Endothelial cell of umbilical vein (primary cell): Measurements from ENCODE around the gene ZNF565. TPM values are rescaled to one million over a fixed set of nuclear protein-coding genes. Genes with fewer than 3 reads are reported as not detected.

Source experiments
- Bru-seq: library from RNA; stranded (reverse); fragments of 400-500 nt; gene quantifications from one replicate; lab custom pipeline; 2021; lab: Mats Ljungman, UMichigan
- BruChase-seq, 2 experiments: library from RNA; stranded (reverse); fragments of 400-500 nt; gene quantifications; one replicate each; lab custom pipeline; 2021; lab: Mats Ljungman, UMichigan
- BruUV-seq: library from RNA; stranded (reverse); fragments of 400-500 nt; replicated peaks from 2 replicates; lab custom pipeline; 2021; lab: Mats Ljungman, UMichigan
- CTCF ChIA-PET: fragments of 300-600, 350-600 bp; sonication (Branson Sonifier 250); formaldehyde crosslinking; loops from one replicate; lab custom pipeline; 2021; ENCODE audit warnings: antibody characterized with exemption, inconsistent platforms; lab: Charles Lee
- POLR2A ChIA-PET: fragments of 300-600, 350-600 bp; sonication (Branson Sonifier 250); formaldehyde crosslinking; loops from one replicate; lab custom pipeline; 2021; ENCODE audit warnings: antibody characterized with exemption, inconsistent platforms; lab: Charles Lee
- DNase-seq: peaks from one replicate; pipeline ENCODE4 v3.0.0-alpha.2; 2011; ENCODE audit warnings: low read depth, low spot score
- FAIRE-seq: peaks from 2 replicates; lab custom pipeline; 2011; peaks lifted over from hg19 to GRCh38; lab: Jason Lieb, UNC
- H2AFZ ChIP-seq: 2 replicates; pipeline ENCODE4 v1.6.0; 2012; ENCODE audit warnings: low read depth, low read length, control low read depth, inconsistent platforms
- H3K27ac ChIP-seq: 2 replicates; pipeline ENCODE4 v1.5.1; 2011; ENCODE audit warnings: low read depth, mild to moderate bottlenecking, control low read depth, low read length, moderate library complexity; ENCODE audit not compliant: insufficient read depth
- H3K27me3 ChIP-seq, 2 experiments: 2 replicates each; pipeline versions ENCODE4 v1.6.0 to v1.6.1; 2011; ENCODE audit warnings: low read length in 2 of 2, mixed read lengths in 1 of 2; ENCODE audit not compliant: control insufficient read depth in 2 of 2, insufficient read depth in 2 of 2
- H3K36me3 ChIP-seq, 2 experiments: 2 replicates in 1 of 2; 3 replicates in 1 of 2; pipeline ENCODE4 v1.5.1; 2011; ENCODE audit warnings: low read length in 2 of 2, mild to moderate bottlenecking in 1 of 2, moderate library complexity in 1 of 2; ENCODE audit not compliant: control insufficient read depth in 2 of 2, insufficient read depth in 2 of 2; ENCODE audit errors: extremely low read depth in 1 of 2
- H3K4me1 ChIP-seq: 3 replicates; pipeline ENCODE4 v1.5.1; 2011; ENCODE audit warnings: mild to moderate bottlenecking, low read length; ENCODE audit not compliant: control insufficient read depth, insufficient read depth; ENCODE audit errors: extremely low read depth
- H3K4me2 ChIP-seq: 2 replicates; pipeline ENCODE4 v1.6.1; 2011; ENCODE audit warnings: low read length, control low read depth, mixed read lengths; ENCODE audit not compliant: insufficient read depth
- H3K4me3 ChIP-seq, 3 experiments: fragments of 200-600 bp in 1 of 3; sonication (generic), shearing (Covaris generic) in 1 of 3; replicated peaks in 1 of 3; 2 replicates each; pipeline ENCODE4 v1.5.1; 2011 to 2016; ENCODE audit warnings: control low read depth in 3 of 3, low read length in 3 of 3, mild to moderate bottlenecking in 2 of 3, inconsistent platforms in 1 of 3, low read depth in 1 of 3, moderate library complexity in 1 of 3; ENCODE audit not compliant: insufficient read depth in 1 of 3
- H3K79me2 ChIP-seq: 2 replicates; pipeline ENCODE4 v1.6.0; 2012; ENCODE audit warnings: low read length, inconsistent platforms; ENCODE audit not compliant: control insufficient read depth, insufficient read depth
- H3K9ac ChIP-seq: replicated peaks from 2 replicates; pipeline ENCODE3; 2011; ENCODE audit warnings: low read length, control low read depth; ENCODE audit not compliant: insufficient read depth; ENCODE audit errors: extremely low read depth
- H3K9me1 ChIP-seq: replicated peaks from 3 replicates; pipeline ENCODE4 v1.6.0; 2011; ENCODE audit warnings: mild to moderate bottlenecking, low read length; ENCODE audit not compliant: control insufficient read depth, insufficient read depth; ENCODE audit errors: extremely low read depth
- H3K9me3 ChIP-seq: replicated peaks from 2 replicates; pipeline ENCODE4 v1.5.1; 2012; ENCODE audit warnings: low read length, inconsistent platforms; ENCODE audit not compliant: control insufficient read depth, insufficient read depth
- H4K20me1 ChIP-seq: replicated peaks from 2 replicates; pipeline ENCODE3; 2011; ENCODE audit warnings: mild to moderate bottlenecking, low read length; ENCODE audit not compliant: control insufficient read depth, insufficient read depth; ENCODE audit errors: extremely low read depth
- CTCF ChIP-seq, 2 donors: IDR thresholded peaks; 1 replicate in 1 of 2; 2 replicates in 1 of 2; pipeline ENCODE4 v1.5.1; 2011; ENCODE audit warnings: low read length in 2 of 2, mild to moderate bottlenecking in 2 of 2, moderate library complexity in 2 of 2, control low read depth in 1 of 2, inconsistent platforms in 1 of 2, low read depth in 1 of 2; ENCODE audit not compliant: insufficient read depth in 1 of 2; ENCODE audit errors: extremely low read depth in 1 of 2
- EZH2 ChIP-seq: IDR thresholded peaks from 2 replicates; pipeline ENCODE4 v1.6.1; 2012; ENCODE audit warnings: borderline replicate concordance, low read depth, mild to moderate bottlenecking, moderate library complexity, low read length, inconsistent platforms; ENCODE audit not compliant: severe bottlenecking
- FOS ChIP-seq: IDR thresholded peaks from 2 replicates; pipeline ENCODE4 v1.6.1; 2011; ENCODE audit warnings: mild to moderate bottlenecking, low read length, moderate library complexity, borderline replicate concordance; ENCODE audit not compliant: insufficient read depth
- GATA2 ChIP-seq: IDR thresholded peaks from 2 replicates; pipeline ENCODE4 v1.7.0; 2011; ENCODE audit warnings: low read depth, mild to moderate bottlenecking, moderate library complexity, mixed read lengths, low read length; ENCODE audit not compliant: insufficient read length, insufficient read depth
- JUN ChIP-seq: IDR thresholded peaks from 2 replicates; pipeline ENCODE4 v1.6.1; 2011; ENCODE audit warnings: borderline replicate concordance, low read depth; ENCODE audit not compliant: insufficient read length, insufficient read depth
- MAX ChIP-seq: IDR thresholded peaks from 2 replicates; pipeline ENCODE4 v1.6.1; 2011; ENCODE audit not compliant: insufficient read depth, insufficient read length
- MYC ChIP-seq: IDR thresholded peaks from one replicate; pipeline ENCODE4 v1.6.1; 2011; ENCODE audit warnings: mild to moderate bottlenecking, low read depth, low read length
- POLR2A ChIP-seq: IDR thresholded peaks from 2 replicates; pipeline ENCODE4 v1.6.1; 2012; ENCODE audit warnings: low read depth, mild to moderate bottlenecking, control low read depth, low read length
- POLR2AphosphoS5 ChIP-seq: IDR thresholded peaks from 2 replicates; pipeline ENCODE4 v1.6.1; 2012; ENCODE audit warnings: low read depth, mild to moderate bottlenecking, control low read depth, low read length, moderate library complexity; ENCODE audit not compliant: insufficient read depth
- dilution Hi-C: fragments of 300-500 bp; cut with MboI; formaldehyde crosslinking; loops from one replicate; pipeline ENCODE4 v1.15.0; 2019; ENCODE audit warnings: low sequenced_read_pairs; ENCODE audit not compliant: extremely low pct_ligation_motif_present
- intact Hi-C: fragments of 100-400 bp; cut with micrococcal nuclease; formaldehyde crosslinking; loops from one replicate; pipeline ENCODE4 v1.10.0; 2022
- long read RNA-seq: library from polyadenylated mRNA; stranded (forward); transcript quantifications from one replicate; pipeline ENCODE4 v2.0.0, GENCODE V29; 2021
- polyA minus RNA-seq, 3 experiments: library from RNA; depleted of rRNA, polyadenylated mRNA; stranded (reverse); fragments of >200 nt; gene quantifications; 1 replicate in 1 of 3; 2 replicates in 2 of 3; pipeline ENCODE4 v1.2.3, GENCODE V29; 2011
- polyA plus RNA-seq, 4 experiments: library from polyadenylated mRNA; depleted of rRNA in 3 of 4; stranded (reverse) in 3 of 4; unstranded in 1 of 4; fragments of >200 nt; gene quantifications; 2 replicates each; pipeline versions ENCODE4 v1.2.1 to v1.2.3, GENCODE V29; 2011 to 2012; ENCODE audit warnings: missing spikeins in 1 of 4
- total RNA-seq: library from RNA; stranded (reverse); gene quantifications from 2 replicates; pipeline ENCODE4 v1.2.3, GENCODE V29; 2021

ZNF565 gene
- total RNA-seq (3.1 and 3.6 TPM in 2 replicates), polyA plus RNA-seq (1.4 and 1.8 TPM in 2 replicates), polyA minus RNA-seq (4.2 and 4.7 TPM in 2 replicates), Bru-seq, nascent RNA (percentile 42 among the genes with signal in this experiment), BruChase-seq, experiment 1, labeled RNA remaining after a 6-hour chase (percentile 43 among the genes with signal in this experiment), BruChase-seq, experiment 2, labeled RNA remaining after a 2-hour chase (percentile 40 among the genes with signal in this experiment)
- polyA plus RNA-seq (2011; cell fraction: cytosol; rRNA removed) = 1.8 and 2.1 TPM in 2 replicates
- polyA plus RNA-seq (2011; cell fraction: nucleus; rRNA removed) = 4.8 and 6.5 TPM in 2 replicates
- polyA plus RNA-seq (2012) = 1.8 and 3.7 TPM in 2 replicates
- 2.3 TPM for polyA minus RNA-seq (2011; cell fraction: cytosol; rRNA and poly(A)+ RNA removed)
- polyA minus RNA-seq (2011; cell fraction: nucleus; rRNA and poly(A)+ RNA removed) = 4.5 and 5.4 TPM in 2 replicates
- long read RNA-seq, partial matches to known transcripts = 30 of 152 reads
- long read RNA-seq, other reads (novel, unspliced or antisense) = 117 of 152 reads

GRCh38 chr19:36214386-36215275 lies at the start of gene ZNF565, which contains the start of gene ZNF146:
Gene ZNF565 (minus strand): TSS chr19:36214665. CDS start chr19:36201985, 12,680 bp downstream.
Gene ZNF146 (plus strand): TSS chr19:36215106. CDS start chr19:36236441, 21,335 bp downstream.
- FAIRE-seq (peak; percentile 95), DNase-seq (peak; percentile 98)
- intact Hi-C loops (loop anchor here (1.0 to 10.0 kb wide), 7 partner anchors 11 to 560 kb away; partner anchors contain the start of genes TBCB, ZFP14, ZNF260 and ZNF566), dilution Hi-C loops (no loop called here)
- ChIA-PET POLR2A (interaction anchor here (0.6 to 1.3 kb wide), 6 partner anchors 11 to 1120 kb away, joined by 3 to 5 read pairs (median 3); partner anchors contain the start of genes ZNF260 and ZNF566), CTCF (interaction anchor here (0.8 to 1.5 kb wide), 5 partner anchors 11 to 162 kb away, joined by 3 to 8 read pairs (median 4); no protein-coding TSS in a partner anchor)
- no peaks in the 10 kb centered on the region for H4K20me1 ChIP-seq
- no peaks in the 10 kb centered on the region for H3K27me3 ChIP-seq
- H3K4me1 ChIP-seq = peaks cover 5% of the 10 kb centered on the region
- H2AFZ ChIP-seq = peak within 1 kb of the TSS; percentile 73
- BruUV-seq = no TSS peak
- H3K27ac ChIP-seq = peak within 1 kb of the TSS; percentile 82
- H3K9me1 ChIP-seq = no peaks in the 10 kb centered on the region
- peak within 1 kb of the TSS; percentile 78 to 93 (median 87) for H3K4me3 ChIP-seq
- H3K79me2 ChIP-seq = peaks cover 51% of the 10 kb centered on the region
- no peaks in the 10 kb centered on the region for H3K9me3 ChIP-seq
- no peaks in the 10 kb centered on the region for H3K36me3 ChIP-seq
- peak; percentile 79 for TF ChIP-seq POLR2AphosphoS5
- peak; percentile 92 for TF ChIP-seq MAX
- TF ChIP-seq GATA2 = no peak
- no peak for TF ChIP-seq CTCF (IDR thresholded peaks at IDR 0.05; ENCODE audit: extremely low read depth in 1 of 2, insufficient read depth in 1 of 2, low read depth in 1 of 2, low read length in 2 of 2)
- TF ChIP-seq POLR2A = peak; percentile 86
- TF ChIP-seq EZH2 = no peak
- TF ChIP-seq FOS = no peak
- TF ChIP-seq JUN = no peak
- TF ChIP-seq MYC = peak; percentile 91
- peak within 1 kb of the TSS; percentile 94 for H3K4me2 ChIP-seq
- H3K9ac ChIP-seq = peak within 1 kb of the TSS; percentile 99
